Measurements from ENCODE around the gene TSPAN3.

DNA sequence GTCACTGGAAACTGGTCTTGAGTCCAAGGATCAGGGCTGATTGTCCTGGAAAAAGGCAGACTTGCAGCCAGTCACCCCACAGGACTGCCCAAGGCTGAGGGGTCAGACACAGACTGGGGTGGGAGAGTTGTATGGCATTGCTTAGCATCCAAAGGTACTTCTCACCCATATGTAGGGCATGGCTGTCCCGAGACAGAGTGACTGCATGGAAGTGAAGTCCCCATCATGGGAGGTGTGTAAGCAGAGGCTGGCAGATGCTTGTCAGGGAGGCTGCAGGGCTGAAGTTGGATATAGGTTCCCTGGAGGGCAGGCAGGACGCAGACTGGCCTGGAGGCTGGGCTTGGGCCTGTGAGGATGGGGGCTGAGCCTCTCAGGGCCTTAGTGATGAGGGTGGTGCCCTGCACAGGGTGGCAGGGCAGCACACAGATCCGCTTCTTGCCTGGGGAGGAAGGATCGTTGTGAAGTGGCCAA, 44.9 kb downstream of the TSPAN3 start:
- TF ChIP-seq, protein P1, sequence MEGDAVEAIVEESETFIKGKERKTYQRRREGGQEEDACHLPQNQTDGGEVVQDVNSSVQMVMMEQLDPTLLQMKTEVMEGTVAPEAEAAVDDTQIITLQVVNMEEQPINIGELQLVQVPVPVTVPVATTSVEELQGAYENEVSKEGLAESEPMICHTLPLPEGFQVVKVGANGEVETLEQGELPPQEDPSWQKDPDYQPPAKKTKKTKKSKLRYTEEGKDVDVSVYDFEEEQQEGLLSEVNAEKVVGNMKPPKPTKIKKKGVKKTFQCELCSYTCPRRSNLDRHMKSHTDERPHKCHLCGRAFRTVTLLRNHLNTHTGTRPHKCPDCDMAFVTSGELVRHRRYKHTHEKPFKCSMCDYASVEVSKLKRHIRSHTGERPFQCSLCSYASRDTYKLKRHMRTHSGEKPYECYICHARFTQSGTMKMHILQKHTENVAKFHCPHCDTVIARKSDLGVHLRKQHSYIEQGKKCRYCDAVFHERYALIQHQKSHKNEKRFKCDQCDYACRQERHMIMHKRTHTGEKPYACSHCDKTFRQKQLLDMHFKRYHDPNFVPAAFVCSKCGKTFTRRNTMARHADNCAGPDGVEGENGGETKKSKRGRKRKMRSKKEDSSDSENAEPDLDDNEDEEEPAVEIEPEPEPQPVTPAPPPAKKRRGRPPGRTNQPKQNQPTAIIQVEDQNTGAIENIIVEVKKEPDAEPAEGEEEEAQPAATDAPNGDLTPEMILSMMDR (IDR thresholded peaks at IDR 0.05; ENCODE audit: extremely low read depth in 1 of 2, insufficient read depth in 1 of 2, low read depth in 1 of 2, low read length in 2 of 2): no peak
- TF ChIP-seq POLR2A (IDR thresholded peaks at IDR 0.05; ENCODE audit: low read depth, low read length) (no peak), POLR2AphosphoS5 (IDR thresholded peaks at IDR 0.05; ENCODE audit: insufficient read depth, low read depth, low read length) (no peak), EZH2 (IDR thresholded peaks at IDR 0.05; ENCODE audit: borderline replicate concordance, low read depth, low read length, severe bottlenecking) (no peak), MYC (IDR thresholded peaks at IDR 0.05; ENCODE audit: low read depth, low read length) (no peak), JUN (IDR thresholded peaks at IDR 0.05; ENCODE audit: borderline replicate concordance, insufficient read depth, insufficient read length, low read depth) (no peak), GATA2 (IDR thresholded peaks at IDR 0.05; ENCODE audit: insufficient read depth, insufficient read length, low read depth, low read length) (no peak), FOS (IDR thresholded peaks at IDR 0.05; ENCODE audit: borderline replicate concordance, insufficient read depth, low read length) (no peak)
- TF ChIP-seq, protein P2, sequence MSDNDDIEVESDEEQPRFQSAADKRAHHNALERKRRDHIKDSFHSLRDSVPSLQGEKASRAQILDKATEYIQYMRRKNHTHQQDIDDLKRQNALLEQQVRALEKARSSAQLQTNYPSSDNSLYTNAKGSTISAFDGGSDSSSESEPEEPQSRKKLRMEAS (IDR thresholded peaks at IDR 0.05; ENCODE audit: insufficient read depth, insufficient read length): no peak

Measured in endothelial cell of umbilical vein (primary cell).